T-helper 2 cell treated with Interferon-gamma antibody and Interleukin-4, amounts not matched to agents 5 μg/mL and 100 μg/mL, for 36 hours (primary cell): ENCODE data around the gene POLR3K.

Source experiments
- DNase-seq: peaks from one replicate; pipeline ENCODE4 v3.0.0; 2021; ENCODE audit warnings: low spot score
- H3K27ac Mint-ChIP-seq: one replicate; pipeline ENCODE4 v1.8.0; 2021; ENCODE audit warnings: mild to moderate bottlenecking, mixed read lengths
- H3K27me3 Mint-ChIP-seq: one replicate; pipeline ENCODE4 v1.8.0; 2021; ENCODE audit warnings: low read depth, mixed read lengths
- H3K36me3 Mint-ChIP-seq: one replicate; pipeline ENCODE4 v1.8.0; 2021; ENCODE audit warnings: low read depth, mixed read lengths
- H3K4me1 Mint-ChIP-seq: one replicate; pipeline ENCODE4 v1.8.0; 2021; ENCODE audit warnings: low read depth, mixed read lengths
- H3K4me3 Mint-ChIP-seq: one replicate; pipeline ENCODE4 v1.8.0; 2022; ENCODE audit warnings: mild to moderate bottlenecking, moderate library complexity, mixed read lengths
- H3K9me3 Mint-ChIP-seq: one replicate; pipeline ENCODE4 v1.8.0; 2021; ENCODE audit warnings: mixed read lengths

Gene POLR3K

GRCh38 chr16:63466-63865 is 10.1 kb upstream of the POLR3K start:
- no peak overlapping the region for H3K4me3 Mint-ChIP-seq
- peaks cover 5% of the 10 kb centered on the region for H3K4me1 Mint-ChIP-seq
- peaks cover 8% of the 10 kb centered on the region for H3K27me3 Mint-ChIP-seq
- no peak for DNase-seq
- no peaks in the 10 kb centered on the region for H3K9me3 Mint-ChIP-seq
- H3K27ac Mint-ChIP-seq = no peak overlapping the region
- H3K36me3 Mint-ChIP-seq = no peaks in the 10 kb centered on the region

GRCh38 chr16:62968-63391 is 9.6 kb upstream of the POLR3K start:
- DNase-seq = no peak
- peaks cover 8% of the 10 kb centered on the region for H3K27me3 Mint-ChIP-seq
- H3K4me1 Mint-ChIP-seq = peaks cover 5% of the 10 kb centered on the region
- peaks cover 3% of the 10 kb centered on the region for H3K36me3 Mint-ChIP-seq
- no peak overlapping the region for H3K4me3 Mint-ChIP-seq
- no peaks in the 10 kb centered on the region for H3K9me3 Mint-ChIP-seq
- no peak overlapping the region for H3K27ac Mint-ChIP-seq

- H3K4me3 Mint-ChIP-seq = no peak overlapping the region
- no peaks in the 10 kb centered on the region for H3K9me3 Mint-ChIP-seq
- no peak overlapping the region for H3K27ac Mint-ChIP-seq
- H3K27me3 Mint-ChIP-seq = peaks cover 5% of the 10 kb centered on the region
- peaks cover 6% of the 10 kb centered on the region for H3K36me3 Mint-ChIP-seq
- peaks cover 5% of the 10 kb centered on the region for H3K4me1 Mint-ChIP-seq
- no peak for DNase-seq
Measured at GRCh38 chr16:62283-62967, 9.0 kb upstream of the POLR3K start.

- Mint-ChIP-seq H3K36me3 (peaks cover 11% of the 10 kb centered on the region), H3K27me3 (peaks cover 5% of the 10 kb centered on the region), H3K9me3 (no peaks in the 10 kb centered on the region), H3K4me3 (no peak overlapping the region), H3K4me1 (peaks cover 5% of the 10 kb centered on the region), H3K27ac (no peak overlapping the region)
- DNase-seq = no peak
Measured at GRCh38 chr16:61879-62281, 8.5 kb upstream of the POLR3K start.

- Mint-ChIP-seq H3K36me3 (peaks cover 11% of the 10 kb centered on the region), H3K27me3 (peaks cover 5% of the 10 kb centered on the region), H3K27ac (no peak overlapping the region), H3K9me3 (no peaks in the 10 kb centered on the region), H3K4me3 (no peak overlapping the region), H3K4me1 (peaks cover 5% of the 10 kb centered on the region)
- no peak for DNase-seq
Measured at GRCh38 chr16:60929-61878, 7.8 kb upstream of the POLR3K start.

GRCh38 chr16:60166-60565 is 6.8 kb upstream of the POLR3K start:
- Mint-ChIP-seq H3K9me3 (no peaks in the 10 kb centered on the region), H3K4me3 (no peak overlapping the region)

GRCh38 chr16:59440-60059 is 6.1 kb upstream of the POLR3K start:
- peaks cover 4% of the 10 kb centered on the region for H3K4me1 Mint-ChIP-seq
- no peak overlapping the region for H3K27ac Mint-ChIP-seq
- no peaks in the 10 kb centered on the region for H3K9me3 Mint-ChIP-seq
- H3K4me3 Mint-ChIP-seq = no peak overlapping the region
- no peaks in the 10 kb centered on the region for H3K27me3 Mint-ChIP-seq
- H3K36me3 Mint-ChIP-seq = peaks cover 17% of the 10 kb centered on the region
- DNase-seq = no peak

More at GRCh38 chr16:60166-60565, 6.8 kb upstream of the POLR3K start:
- peaks cover under 1% of the 10 kb centered on the region for H3K4me1 Mint-ChIP-seq
- H3K36me3 Mint-ChIP-seq = peaks cover 15% of the 10 kb centered on the region
- DNase-seq = no peak
- no peaks in the 10 kb centered on the region for H3K27me3 Mint-ChIP-seq
- H3K27ac Mint-ChIP-seq = no peak overlapping the region

- H3K27ac Mint-ChIP-seq = no peak overlapping the region
Measured at GRCh38 chr16:58491-59439, 5.4 kb upstream of the POLR3K start.

GRCh38 chr16:57711-58110 is 4.3 kb upstream of the POLR3K start:
- Mint-ChIP-seq H3K27me3 (no peaks in the 10 kb centered on the region), H3K9me3 (no peaks in the 10 kb centered on the region), H3K4me1 (peaks cover 8% of the 10 kb centered on the region), H3K36me3 (peaks cover 25% of the 10 kb centered on the region), H3K27ac (no peak overlapping the region), H3K4me3 (no peak overlapping the region)
- no peak for DNase-seq

More at GRCh38 chr16:58491-59439, 5.4 kb upstream of the POLR3K start:
- H3K4me3 Mint-ChIP-seq = no peak overlapping the region
- peaks cover 20% of the 10 kb centered on the region for H3K36me3 Mint-ChIP-seq
- peaks cover 7% of the 10 kb centered on the region for H3K4me1 Mint-ChIP-seq
- no peaks in the 10 kb centered on the region for H3K9me3 Mint-ChIP-seq
- no peaks in the 10 kb centered on the region for H3K27me3 Mint-ChIP-seq
- no peak for DNase-seq

GRCh38 chr16:56231-56927 is 3.0 kb upstream of the POLR3K start:
- DNase-seq = no peak
- Mint-ChIP-seq H3K4me3 (peak overlapping the region; percentile 22), H3K4me1 (peaks cover 13% of the 10 kb centered on the region), H3K27me3 (no peaks in the 10 kb centered on the region), H3K27ac (no peak overlapping the region), H3K9me3 (no peaks in the 10 kb centered on the region), H3K36me3 (peaks cover 30% of the 10 kb centered on the region)

- no peaks in the 10 kb centered on the region for H3K27me3 Mint-ChIP-seq
- peaks cover 38% of the 10 kb centered on the region for H3K36me3 Mint-ChIP-seq
- peaks cover 21% of the 10 kb centered on the region for H3K4me1 Mint-ChIP-seq
- H3K9me3 Mint-ChIP-seq = no peaks in the 10 kb centered on the region
- H3K27ac Mint-ChIP-seq = no peak overlapping the region
- no peak for DNase-seq
- H3K4me3 Mint-ChIP-seq = peak overlapping the region; percentile 94
Measured at GRCh38 chr16:55571-56136, 2.2 kb upstream of the POLR3K start.

- H3K36me3 Mint-ChIP-seq = peaks cover 45% of the 10 kb centered on the region
- H3K27ac Mint-ChIP-seq = peak overlapping the region; percentile 36
- no peaks in the 10 kb centered on the region for H3K9me3 Mint-ChIP-seq
- no peaks in the 10 kb centered on the region for H3K27me3 Mint-ChIP-seq
- H3K4me3 Mint-ChIP-seq = peak overlapping the region; percentile 94
- H3K4me1 Mint-ChIP-seq = peaks cover 23% of the 10 kb centered on the region
- no peak for DNase-seq
Measured at GRCh38 chr16:54237-54581, 801 bp upstream of the POLR3K start.
